Nephron progenitor cell (in vitro differentiated cells): Measurements from ENCODE around the gene GLIS1.

Source experiments
- DNase-seq: peaks from one replicate; pipeline ENCODE4 v3.0.0; 2021
- H3K27ac Mint-ChIP-seq: 2 replicates; pipeline ENCODE4 v1.8.0; 2021; ENCODE audit warnings: mild to moderate bottlenecking, moderate library complexity, mixed read lengths
- H3K27me3 Mint-ChIP-seq: 2 replicates; pipeline ENCODE4 v1.8.0; 2021; ENCODE audit warnings: mild to moderate bottlenecking, low read depth, mixed read lengths; ENCODE audit not compliant: poor library complexity
- H3K36me3 Mint-ChIP-seq: 2 replicates; pipeline ENCODE4 v1.8.0; 2021; ENCODE audit warnings: low read depth, mixed read lengths
- H3K4me1 Mint-ChIP-seq: 2 replicates; pipeline ENCODE4 v1.8.0; 2021; ENCODE audit warnings: mixed read lengths
- H3K4me3 Mint-ChIP-seq: 2 replicates; pipeline ENCODE4 v1.8.0; 2021; ENCODE audit warnings: mild to moderate bottlenecking, moderate library complexity, mixed read lengths
- H3K9me3 Mint-ChIP-seq: 2 replicates; pipeline ENCODE4 v1.8.0; 2021; ENCODE audit warnings: mild to moderate bottlenecking, moderate library complexity, mixed read lengths
- TF ChIP-seq, protein P1 (sequence below): fragments of 200-600 bp; sonication (generic); IDR thresholded peaks from 2 replicates; pipeline ENCODE4 v1.5.0; 2021; ENCODE audit warnings: antibody characterized with exemption

Gene GLIS1

DNA sequence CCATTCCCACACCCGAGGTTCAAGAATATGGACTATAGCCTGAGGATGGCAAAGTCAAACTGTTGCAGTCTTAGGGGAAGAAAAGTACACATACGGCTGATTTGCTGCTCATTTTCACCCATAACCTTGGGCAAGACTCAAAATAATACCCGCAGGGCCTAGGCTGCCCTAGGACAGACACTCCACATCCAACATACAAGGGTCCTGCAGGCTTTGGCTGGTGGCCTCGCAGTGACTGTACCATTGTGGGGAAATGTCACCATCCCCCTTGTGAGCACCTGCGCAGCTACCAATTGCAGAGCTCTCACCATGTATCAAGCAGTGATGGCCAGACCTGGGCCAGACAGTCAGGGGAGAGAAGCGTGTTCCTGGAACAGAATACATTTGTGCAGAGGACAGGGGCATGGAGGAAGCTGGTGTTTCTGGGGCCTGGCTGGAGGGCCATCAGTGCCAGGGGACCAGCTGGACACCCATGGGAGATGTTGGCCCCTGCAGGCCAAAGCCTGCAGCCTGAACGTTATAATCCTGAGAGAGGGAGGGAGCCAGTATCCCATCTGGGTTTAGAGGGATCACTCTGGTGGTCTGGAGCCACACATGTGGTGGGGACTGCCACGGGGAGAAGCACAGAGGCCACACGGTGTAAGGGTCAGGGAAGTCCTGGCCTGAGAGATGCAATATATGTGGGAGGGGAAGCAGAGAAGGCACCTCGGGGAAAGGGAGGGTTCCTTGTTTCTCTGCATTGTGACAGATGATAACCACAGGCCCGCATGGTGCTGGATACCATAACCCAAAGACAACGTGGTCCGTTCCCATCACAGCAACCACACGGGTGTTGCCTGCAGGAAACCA lies 101.2 kb downstream of the GLIS1 start:
- Mint-ChIP-seq H3K27me3 (peaks cover 16% of the 10 kb centered on the region), H3K4me3 (no peak overlapping the region), H3K4me1 (peaks cover 42% of the 10 kb centered on the region), H3K9me3 (no peaks in the 10 kb centered on the region), H3K36me3 (no peaks in the 10 kb centered on the region), H3K27ac (no peak overlapping the region)
- no peak for DNase-seq
- TF ChIP-seq, protein P1, sequence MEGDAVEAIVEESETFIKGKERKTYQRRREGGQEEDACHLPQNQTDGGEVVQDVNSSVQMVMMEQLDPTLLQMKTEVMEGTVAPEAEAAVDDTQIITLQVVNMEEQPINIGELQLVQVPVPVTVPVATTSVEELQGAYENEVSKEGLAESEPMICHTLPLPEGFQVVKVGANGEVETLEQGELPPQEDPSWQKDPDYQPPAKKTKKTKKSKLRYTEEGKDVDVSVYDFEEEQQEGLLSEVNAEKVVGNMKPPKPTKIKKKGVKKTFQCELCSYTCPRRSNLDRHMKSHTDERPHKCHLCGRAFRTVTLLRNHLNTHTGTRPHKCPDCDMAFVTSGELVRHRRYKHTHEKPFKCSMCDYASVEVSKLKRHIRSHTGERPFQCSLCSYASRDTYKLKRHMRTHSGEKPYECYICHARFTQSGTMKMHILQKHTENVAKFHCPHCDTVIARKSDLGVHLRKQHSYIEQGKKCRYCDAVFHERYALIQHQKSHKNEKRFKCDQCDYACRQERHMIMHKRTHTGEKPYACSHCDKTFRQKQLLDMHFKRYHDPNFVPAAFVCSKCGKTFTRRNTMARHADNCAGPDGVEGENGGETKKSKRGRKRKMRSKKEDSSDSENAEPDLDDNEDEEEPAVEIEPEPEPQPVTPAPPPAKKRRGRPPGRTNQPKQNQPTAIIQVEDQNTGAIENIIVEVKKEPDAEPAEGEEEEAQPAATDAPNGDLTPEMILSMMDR = no peak

DNA sequence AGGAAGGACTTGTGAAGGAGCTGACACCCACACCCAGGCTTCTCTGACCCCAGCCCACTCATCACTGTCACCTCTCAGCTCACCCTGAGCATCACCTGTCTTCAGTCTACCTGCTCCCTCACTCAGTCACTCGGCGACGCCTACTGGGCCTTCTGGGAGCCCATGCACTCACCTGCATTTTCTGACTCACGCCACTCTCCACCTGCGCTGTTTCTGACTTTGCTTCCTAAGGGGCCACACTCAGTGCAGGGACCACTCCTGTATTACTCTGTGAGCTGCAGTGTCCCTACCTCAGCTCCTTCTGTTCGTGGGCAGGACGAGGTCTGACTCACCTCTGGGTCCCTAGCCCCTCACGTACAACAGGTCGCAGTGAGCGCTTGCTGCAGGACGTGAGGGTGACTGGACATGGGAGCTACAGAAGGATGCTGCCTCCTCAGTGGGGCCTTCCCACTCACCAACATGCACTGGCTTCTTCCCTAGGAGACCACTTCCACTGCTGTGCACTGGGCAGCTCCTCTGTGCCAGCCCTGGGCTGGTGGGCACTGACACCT lies 102.3 kb downstream of the GLIS1 start:
- Mint-ChIP-seq H3K36me3 (no peaks in the 10 kb centered on the region), H3K4me1 (peaks cover 32% of the 10 kb centered on the region), H3K4me3 (no peak overlapping the region), H3K27me3 (peaks cover 15% of the 10 kb centered on the region), H3K9me3 (no peaks in the 10 kb centered on the region), H3K27ac (no peak overlapping the region)
- no peak for DNase-seq
- TF ChIP-seq, protein P1 = no peak

DNA sequence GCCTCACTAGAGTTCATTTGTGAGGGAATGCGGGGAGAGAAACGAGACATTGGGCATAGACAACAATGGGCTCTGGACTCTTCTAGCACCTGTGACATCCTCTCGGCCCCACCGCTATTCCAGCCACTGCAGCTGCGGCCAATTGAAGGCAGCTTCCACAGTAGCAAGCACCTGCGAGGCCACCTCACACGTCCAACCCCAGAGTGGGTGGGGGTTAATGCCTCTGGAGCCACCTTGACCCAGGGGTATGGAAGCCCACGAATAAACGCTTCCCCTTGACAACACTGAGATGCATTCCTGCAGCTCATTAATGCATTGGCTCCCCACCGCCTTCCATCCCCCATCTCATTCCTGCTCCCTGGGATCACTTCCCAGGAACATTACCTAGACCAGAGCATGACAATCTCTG lies 104.4 kb downstream of the GLIS1 start:
- Mint-ChIP-seq H3K4me1 (peaks cover 13% of the 10 kb centered on the region), H3K27me3 (peaks cover 12% of the 10 kb centered on the region), H3K36me3 (no peaks in the 10 kb centered on the region), H3K9me3 (no peaks in the 10 kb centered on the region), H3K4me3 (no peak overlapping the region), H3K27ac (no peak overlapping the region)
- TF ChIP-seq, protein P1 = no peak
- no peak for DNase-seq

DNA sequence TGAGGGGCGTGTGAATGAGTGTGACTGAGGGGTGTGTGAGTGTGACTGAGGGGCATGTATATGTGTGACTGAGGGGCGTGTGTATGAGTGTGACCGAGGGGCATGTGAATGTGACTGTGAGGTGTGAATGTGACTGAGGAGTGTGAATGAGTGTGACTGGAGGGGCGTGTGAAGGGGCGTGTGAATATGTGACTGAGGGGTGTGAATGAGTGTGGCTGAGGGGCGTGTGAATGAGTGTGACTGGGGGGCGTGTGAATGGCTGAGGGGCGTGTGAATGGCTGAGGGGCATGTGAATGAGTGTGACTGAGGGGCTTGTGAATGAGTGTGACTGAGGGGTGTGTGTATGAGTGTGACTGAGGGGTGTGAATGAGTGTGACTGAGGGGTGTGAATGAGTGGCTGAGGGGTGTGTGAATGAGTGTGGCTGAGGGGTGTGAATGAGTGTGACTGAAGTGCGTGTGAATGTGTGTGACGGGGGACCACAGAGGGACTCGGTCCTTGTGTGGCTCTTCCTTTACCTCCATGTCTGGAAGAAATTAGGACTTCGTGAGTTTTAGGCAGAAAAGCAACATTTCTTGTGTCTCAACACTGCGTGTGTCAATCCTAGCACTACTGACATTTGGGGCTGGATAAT lies 105.8 kb downstream of the GLIS1 start:
- Mint-ChIP-seq H3K27me3 (peaks cover 12% of the 10 kb centered on the region), H3K36me3 (no peaks in the 10 kb centered on the region), H3K27ac (no peak overlapping the region), H3K4me3 (no peak overlapping the region), H3K9me3 (no peaks in the 10 kb centered on the region), H3K4me1 (peaks cover 5% of the 10 kb centered on the region)
- TF ChIP-seq, protein P1 = no peak
- DNase-seq = no peak

DNA sequence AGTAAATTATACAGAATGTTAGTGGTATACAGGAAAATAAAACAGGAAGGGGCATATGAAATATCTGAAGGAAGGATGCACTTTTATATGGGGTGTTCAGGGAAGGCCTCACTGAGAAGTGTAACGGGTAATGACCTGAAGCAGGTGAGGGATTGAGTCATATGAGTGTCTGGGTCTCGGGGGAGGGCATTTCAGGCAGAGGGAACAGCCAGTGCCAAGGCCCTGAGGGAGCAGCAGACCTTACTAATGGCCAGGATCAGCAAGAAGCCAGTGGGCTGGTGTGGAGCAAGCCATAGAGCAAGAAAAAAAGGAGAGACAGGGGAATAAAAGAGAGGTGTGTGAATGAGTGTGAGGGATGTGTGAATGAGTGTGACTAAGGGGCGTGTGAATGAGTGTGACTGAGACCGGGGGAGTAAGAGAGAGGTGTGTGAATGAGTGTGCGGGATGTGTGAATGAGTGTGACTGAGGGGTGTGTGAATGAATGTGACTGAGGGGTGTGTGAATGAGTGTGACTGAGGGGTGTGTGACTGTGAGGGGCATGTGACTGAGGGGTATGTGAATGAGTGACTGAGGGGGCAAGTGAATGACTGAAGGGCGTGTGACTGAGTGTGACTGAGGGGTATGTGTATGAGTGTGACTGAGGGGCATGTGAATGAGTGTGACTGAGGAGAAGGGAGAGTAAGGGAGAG lies 107.2 kb downstream of the GLIS1 start:
- H3K9me3 Mint-ChIP-seq = no peaks in the 10 kb centered on the region
- H3K4me1 Mint-ChIP-seq = peaks cover 9% of the 10 kb centered on the region
- H3K27me3 Mint-ChIP-seq = peaks cover 9% of the 10 kb centered on the region
- H3K27ac Mint-ChIP-seq = no peak overlapping the region
- TF ChIP-seq, protein P1 = no peak
- no peak overlapping the region for H3K4me3 Mint-ChIP-seq
- H3K36me3 Mint-ChIP-seq = no peaks in the 10 kb centered on the region
- DNase-seq = no peak
